Measurements from ENCODE around the gene GATA2.

Gene GATA2

DNA sequence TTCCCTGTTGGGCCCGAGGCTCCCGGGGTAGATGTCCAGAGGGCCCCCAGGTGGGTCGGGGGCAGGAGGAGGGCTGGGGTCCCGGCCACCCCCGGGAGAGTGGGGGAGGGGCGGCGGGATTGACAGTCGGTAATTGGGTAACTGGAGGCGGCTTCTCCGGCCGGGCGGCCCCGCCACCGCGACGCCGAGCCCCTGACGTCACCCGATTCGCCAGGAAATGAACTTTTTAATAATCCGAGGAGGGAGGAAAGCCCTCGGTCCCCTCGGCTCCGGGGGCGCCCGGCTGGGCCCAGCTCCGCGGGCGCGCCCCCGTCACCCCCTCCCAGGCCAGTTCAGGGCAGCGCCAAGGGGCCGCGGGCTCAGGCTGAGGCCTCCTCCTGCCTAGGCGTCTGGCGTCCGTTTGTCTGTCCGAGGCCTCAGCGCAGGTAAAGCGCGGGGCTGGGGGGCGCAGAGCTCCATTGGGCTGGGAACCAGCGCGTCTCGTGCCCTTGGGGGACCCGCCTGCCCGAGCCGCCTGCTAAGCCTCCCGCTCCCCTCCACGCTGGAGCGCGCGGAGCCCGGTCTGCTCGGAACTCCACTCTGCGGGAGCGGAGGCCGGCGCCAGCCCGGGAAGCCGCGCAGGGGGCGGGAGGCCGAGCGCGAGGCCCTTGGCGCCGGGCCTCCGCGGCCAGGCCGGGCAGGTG, 3.9 kb downstream of the GATA2 start:
- no peak for DNase-seq (ENCODE audit: low read depth in 2 of 3, low spot score in 1 of 3)

DNA sequence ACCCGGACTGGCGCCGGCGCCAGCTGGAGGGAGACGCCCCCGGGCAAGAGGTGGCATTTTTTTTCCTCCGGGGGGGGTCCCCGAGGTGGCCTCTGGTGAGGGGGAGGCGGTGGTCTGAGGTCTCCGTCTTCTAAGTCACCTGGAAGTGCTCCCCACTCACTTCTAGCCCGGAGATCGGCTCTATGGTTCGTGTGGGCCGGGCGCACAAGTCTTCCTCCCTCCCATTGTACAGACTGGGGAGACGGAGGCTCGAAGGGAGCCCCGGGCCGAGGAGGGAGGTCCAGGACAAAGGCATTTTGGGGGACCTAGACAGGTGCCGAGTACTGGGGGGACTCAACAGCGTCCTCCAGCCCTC, 4.4 kb downstream of the GATA2 start:
- no peak for DNase-seq (ENCODE audit: low read depth in 2 of 3, low spot score in 1 of 3)

GRCh38 chr3:128487813-128488635, 5.0 kb downstream of the GATA2 start:
- no peak for DNase-seq (ENCODE audit: low read depth in 2 of 3, low spot score in 1 of 3)

GRCh38 chr3:128487538-128487812, 5.5 kb downstream of the GATA2 start:
- no peak for DNase-seq (ENCODE audit: low read depth in 2 of 3, low spot score in 1 of 3)

DNA sequence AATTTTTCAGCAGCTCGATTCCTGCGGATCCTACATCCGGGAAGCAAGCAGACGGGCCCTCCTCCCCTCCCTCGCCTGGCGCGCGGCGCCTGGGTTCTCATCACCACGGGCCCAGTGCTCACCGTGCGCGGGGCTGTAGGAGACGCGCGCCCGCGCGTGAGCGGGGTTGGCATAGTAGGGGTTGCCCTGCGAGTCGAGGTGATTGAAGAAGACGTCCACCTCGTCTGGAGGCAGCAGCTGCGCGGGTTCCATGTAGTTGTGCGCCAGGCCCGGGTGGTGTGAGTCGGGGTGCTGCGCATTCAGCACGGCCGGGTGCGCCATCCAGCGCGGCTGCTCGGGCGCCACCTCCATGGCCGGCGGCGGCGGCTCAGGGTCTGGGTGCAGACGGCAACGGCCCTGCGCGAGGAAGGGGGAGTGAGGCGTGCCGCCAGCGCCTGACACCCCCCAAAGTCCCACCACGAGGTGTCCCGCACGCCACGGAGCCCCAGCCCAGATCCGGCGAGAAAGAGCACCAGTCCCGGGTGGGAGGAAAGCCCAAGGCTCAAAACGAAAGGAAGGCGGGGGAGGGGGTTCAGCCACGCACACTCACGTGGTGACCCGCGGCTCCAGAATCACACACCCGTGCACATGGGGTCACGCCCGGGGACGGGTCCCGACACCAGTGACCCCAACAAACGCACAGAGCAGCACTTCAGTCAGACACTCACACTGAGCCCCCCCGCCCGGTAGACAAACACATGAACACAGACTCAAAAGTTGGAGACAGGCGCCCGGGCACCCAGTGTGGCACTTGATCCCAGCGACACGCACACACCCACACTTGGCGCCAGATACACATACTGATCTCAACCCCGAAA, 6.1 kb downstream of the GATA2 start:
- no peak for DNase-seq (ENCODE audit: low read depth in 2 of 3, low spot score in 1 of 3)

DNA sequence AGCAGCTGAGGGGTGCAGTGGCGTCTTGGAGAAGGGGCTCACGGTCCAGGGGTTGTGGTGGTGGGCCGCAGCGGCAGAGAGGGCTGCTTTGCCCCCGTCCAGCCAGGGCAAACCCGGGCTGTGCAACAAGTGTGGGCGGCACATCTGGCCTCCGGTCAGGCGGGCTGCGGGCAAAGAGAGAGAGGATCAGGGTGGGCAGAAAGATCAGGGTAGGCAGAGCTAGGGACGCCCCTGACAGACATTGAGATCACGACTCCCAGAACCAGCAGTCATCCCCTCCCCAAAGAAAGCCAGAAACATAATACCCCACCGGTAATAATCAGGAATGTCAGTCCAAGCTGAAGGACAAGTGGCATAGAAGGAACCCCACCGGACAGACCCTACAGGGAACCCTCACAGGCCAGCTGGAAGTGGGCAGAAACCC, 6.8 kb downstream of the GATA2 start:
- no peak for DNase-seq (ENCODE audit: low read depth in 2 of 3, low spot score in 1 of 3)

GRCh38 chr3:128485282-128486204, 7.5 kb downstream of the GATA2 start:
- DNase-seq (ENCODE audit: low read depth in 2 of 3, low spot score in 1 of 3) = no peak

- DNase-seq (ENCODE audit: low read depth in 2 of 3, low spot score in 1 of 3) = no peak
Measured at GRCh38 chr3:128484404-128485281, 8.4 kb downstream of the GATA2 start.

- DNase-seq (ENCODE audit: low read depth in 2 of 3, low spot score in 1 of 3) = no peak
Measured at GRCh38 chr3:128483657-128484403, 9.2 kb downstream of the GATA2 start.

- no peak for DNase-seq (ENCODE audit: low read depth in 2 of 3, low spot score in 1 of 3)
Measured at GRCh38 chr3:128482666-128483656, 10.0 kb downstream of the GATA2 start.

DNA sequence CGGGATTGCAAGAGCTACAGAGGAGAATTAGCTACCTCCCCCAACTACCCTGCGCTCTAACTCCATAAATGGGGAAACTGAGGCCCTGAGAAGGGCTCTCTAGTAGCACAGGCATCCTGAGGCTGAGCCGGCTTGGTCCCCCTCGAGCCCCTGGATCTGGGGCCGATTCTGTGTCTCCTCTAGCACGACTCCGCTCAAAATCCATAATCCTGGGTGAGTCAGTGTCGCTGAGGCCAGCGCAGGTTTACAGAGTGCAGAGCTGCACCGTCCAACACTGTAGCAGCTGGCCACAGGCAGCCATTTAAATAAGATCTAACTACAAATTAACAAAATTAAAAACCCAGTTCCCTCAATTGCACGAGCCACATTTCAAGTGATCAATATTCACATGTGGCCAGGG, 10.8 kb downstream of the GATA2 start:
- no peak for DNase-seq (ENCODE audit: low read depth in 2 of 3, low spot score in 1 of 3)

- no peak for DNase-seq (ENCODE audit: low read depth in 2 of 3, low spot score in 1 of 3)
Measured at GRCh38 chr3:128481438-128481942, 11.5 kb downstream of the GATA2 start.

DNA sequence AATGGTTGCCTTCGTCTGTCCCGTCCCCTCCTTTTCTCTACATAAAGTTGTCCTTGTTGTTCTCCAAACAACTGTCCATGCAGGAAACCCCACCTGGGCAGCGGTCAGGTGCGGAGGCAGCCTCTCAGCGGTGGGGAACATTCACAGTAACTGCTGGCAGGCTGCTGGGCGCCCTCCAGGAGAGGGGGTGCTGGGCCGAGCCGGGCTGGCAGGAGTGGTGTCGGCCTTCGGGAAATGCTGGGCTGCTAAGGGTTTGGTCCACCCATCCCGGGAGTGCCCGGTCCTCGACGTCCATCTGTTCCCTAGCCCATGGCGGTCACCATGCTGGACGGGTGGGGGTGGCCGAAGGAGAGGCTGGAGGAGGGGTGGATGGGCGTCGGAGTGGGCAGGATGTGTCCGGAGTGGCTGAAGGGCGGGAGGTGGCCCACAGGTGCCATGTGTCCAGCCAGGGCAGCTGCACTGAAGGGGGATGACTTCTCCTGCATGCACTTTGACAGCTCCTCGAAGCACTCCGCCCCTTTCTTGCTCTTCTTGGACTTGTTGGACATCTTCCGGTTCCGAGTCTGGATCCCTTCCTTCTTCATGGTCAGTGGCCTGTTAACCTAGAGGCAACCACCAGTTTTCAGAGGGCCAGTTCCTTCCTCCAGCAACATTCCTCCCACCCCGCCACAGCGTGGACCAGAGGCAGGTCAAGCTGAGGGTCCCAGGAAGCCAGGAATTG, 12.1 kb downstream of the GATA2 start:
- DNase-seq (ENCODE audit: low read depth in 2 of 3, low spot score in 1 of 3) = no peak

DNA sequence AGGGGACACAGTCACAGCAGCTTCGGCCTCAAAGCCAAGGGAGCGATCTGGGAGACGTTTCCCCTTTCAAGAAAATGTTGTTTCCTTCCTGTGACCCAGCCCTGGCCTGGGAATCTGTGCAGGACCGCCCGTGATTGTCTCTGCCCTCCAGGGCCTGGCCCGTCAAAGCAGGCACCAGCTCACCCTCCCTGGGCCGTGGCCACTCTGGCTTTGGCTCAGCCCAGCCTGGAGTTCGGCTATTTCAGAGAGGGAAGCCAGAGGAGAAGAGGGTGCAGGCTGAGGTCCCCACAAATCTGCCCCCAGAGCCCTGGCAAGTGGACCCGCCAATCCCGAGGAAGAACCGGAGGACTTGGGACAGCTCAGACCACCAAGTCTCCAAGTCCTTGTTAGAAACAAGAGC, 12.7 kb downstream of the GATA2 start:
- no peak for DNase-seq (ENCODE audit: low read depth in 2 of 3, low spot score in 1 of 3)

GRCh38 chr3:128479558-128480086, 13.4 kb downstream of the GATA2 start:
- DNase-seq (ENCODE audit: low read depth in 2 of 3, low spot score in 1 of 3) = no peak

DNA sequence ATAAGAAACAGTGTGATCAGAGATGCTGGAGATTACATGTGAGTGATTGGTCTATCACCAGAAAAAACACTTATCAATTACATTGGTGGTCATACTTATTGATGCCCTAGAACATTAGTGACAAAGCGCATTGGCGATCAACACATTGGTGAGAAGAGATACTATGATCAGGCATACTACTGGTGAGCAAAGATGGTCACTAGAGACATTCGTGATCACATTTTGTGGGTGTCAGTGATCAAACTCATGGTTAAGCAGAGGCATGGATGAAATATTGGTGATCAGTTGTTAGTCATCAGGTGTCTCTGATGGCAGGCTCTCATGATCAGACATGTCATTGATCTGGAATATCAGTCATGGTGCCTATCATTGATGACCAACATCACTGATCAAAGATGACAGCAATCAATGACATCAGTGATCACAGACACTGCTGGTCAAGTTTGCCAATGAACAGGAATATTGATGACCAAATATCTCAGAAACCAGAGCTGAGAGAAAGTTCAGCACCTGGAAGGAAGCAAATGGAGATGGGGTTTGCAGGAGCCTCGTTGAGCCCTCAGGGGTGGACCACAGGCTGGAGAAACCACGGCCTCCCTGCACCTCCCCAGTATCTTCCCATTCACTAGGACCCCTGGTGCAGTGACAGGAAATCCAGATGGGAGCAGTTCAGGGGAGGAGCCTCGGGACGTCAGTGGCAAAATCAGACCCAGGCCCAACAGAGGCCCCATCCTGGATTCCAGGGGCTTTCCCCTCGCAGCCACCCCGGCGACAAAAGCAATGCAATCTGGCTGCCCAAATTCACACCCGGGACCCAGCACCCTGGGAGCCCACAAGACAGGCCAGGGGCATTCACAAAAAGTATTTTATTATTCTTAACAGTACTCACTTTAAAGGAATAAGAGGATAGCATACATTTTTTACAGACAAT, 14.2 kb downstream of the GATA2 start:
- no peak for DNase-seq (ENCODE audit: low read depth in 2 of 3, low spot score in 1 of 3)
